ENCODE measurements around the gene RNF32. TPM values are rescaled to one million over a fixed set of nuclear protein-coding genes. Genes with fewer than 3 reads are reported as not detected.

Gene RNF32
- total RNA-seq, 1 experiment from 2014 or later = 3.0 TPM

- H3K4me3 Mint-ChIP-seq (ENCODE audit: unreplicated experiment) = no peak overlapping the region
- no peak for DNase-seq (ENCODE audit: unreplicated experiment)
- no peaks in the 10 kb centered on the region for H3K9me3 Mint-ChIP-seq (ENCODE audit: unreplicated experiment)
- no peak overlapping the region for H3K27ac Mint-ChIP-seq (ENCODE audit: low read depth, unreplicated experiment)
- POLR2A ChIA-PET = no interaction called here
- TF ChIP-seq CTCF (IDR thresholded peaks at IDR 0.05; ENCODE audit: unreplicated experiment) = no peak
- no TSS peak for BruUV-seq (replicated peaks)
- intact Hi-C loops (cut with micrococcal nuclease) = no loop called here
- CTCF ChIA-PET = interaction anchor here (0.7 kb wide), 1 partner anchor 515 kb away, joined by 3 read pairs; no protein-coding TSS in a partner anchor
- no peaks in the 10 kb centered on the region for H3K36me3 Mint-ChIP-seq (ENCODE audit: insufficient read depth, unreplicated experiment)
- peaks cover 10% of the 10 kb centered on the region for H3K27me3 Mint-ChIP-seq (ENCODE audit: insufficient read depth, unreplicated experiment)
- no peaks in the 10 kb centered on the region for H3K4me1 Mint-ChIP-seq (ENCODE audit: insufficient read depth, unreplicated experiment)
These were observed 30.0 kb upstream of the RNF32 start for GRCh38 chr7:156610601-156611000.

GRCh38 chr7:156611014-156612010, 29.3 kb upstream of the RNF32 start:
- TF ChIP-seq CTCF (IDR thresholded peaks at IDR 0.05; ENCODE audit: unreplicated experiment) = no peak
- Mint-ChIP-seq H3K36me3 (ENCODE audit: insufficient read depth, unreplicated experiment) (no peaks in the 10 kb centered on the region), H3K27me3 (ENCODE audit: insufficient read depth, unreplicated experiment) (peaks cover 10% of the 10 kb centered on the region), H3K9me3 (ENCODE audit: unreplicated experiment) (no peaks in the 10 kb centered on the region), H3K4me1 (ENCODE audit: insufficient read depth, unreplicated experiment) (no peaks in the 10 kb centered on the region), H3K4me3 (ENCODE audit: unreplicated experiment) (no peak overlapping the region), H3K27ac (ENCODE audit: low read depth, unreplicated experiment) (no peak overlapping the region)
- ChIA-PET CTCF (interaction anchor here (0.7 to 1.1 kb wide), 2 partner anchors 8 to 515 kb away, joined by 3 read pairs; no protein-coding TSS in a partner anchor), POLR2A (no interaction called here)
- BruUV-seq (replicated peaks) = no TSS peak
- intact Hi-C loops (cut with micrococcal nuclease) = no loop called here
- no peak for DNase-seq (ENCODE audit: unreplicated experiment)

- Mint-ChIP-seq H3K4me3 (ENCODE audit: unreplicated experiment) (no peak overlapping the region), H3K9me3 (ENCODE audit: unreplicated experiment) (no peaks in the 10 kb centered on the region), H3K36me3 (ENCODE audit: insufficient read depth, unreplicated experiment) (no peaks in the 10 kb centered on the region), H3K4me1 (ENCODE audit: insufficient read depth, unreplicated experiment) (no peaks in the 10 kb centered on the region), H3K27me3 (ENCODE audit: insufficient read depth, unreplicated experiment) (peaks cover 10% of the 10 kb centered on the region), H3K27ac (ENCODE audit: low read depth, unreplicated experiment) (no peak overlapping the region)
- no peak for TF ChIP-seq CTCF (IDR thresholded peaks at IDR 0.05; ENCODE audit: unreplicated experiment)
- intact Hi-C loops (cut with micrococcal nuclease) = no loop called here
- BruUV-seq (replicated peaks) = no TSS peak
- ChIA-PET POLR2A (interaction anchor here (1.2 kb wide), 1 partner anchor 28 kb away, joined by 4 read pairs; no protein-coding TSS in a partner anchor), CTCF (no interaction called here)
- DNase-seq (ENCODE audit: unreplicated experiment) = no peak
These were observed 27.6 kb upstream of the RNF32 start for GRCh38 chr7:156612930-156613329.

- Mint-ChIP-seq H3K27ac (ENCODE audit: low read depth, unreplicated experiment) (no peak overlapping the region), H3K9me3 (ENCODE audit: unreplicated experiment) (no peaks in the 10 kb centered on the region), H3K27me3 (ENCODE audit: insufficient read depth, unreplicated experiment) (peaks cover 10% of the 10 kb centered on the region), H3K4me1 (ENCODE audit: insufficient read depth, unreplicated experiment) (no peaks in the 10 kb centered on the region), H3K36me3 (ENCODE audit: insufficient read depth, unreplicated experiment) (no peaks in the 10 kb centered on the region), H3K4me3 (ENCODE audit: unreplicated experiment) (no peak overlapping the region)
- DNase-seq (ENCODE audit: unreplicated experiment) = no peak
- ChIA-PET POLR2A (no interaction called here), CTCF (no interaction called here)
- intact Hi-C loops (cut with micrococcal nuclease) = no loop called here
- BruUV-seq (replicated peaks) = no TSS peak
- no peak for TF ChIP-seq CTCF (IDR thresholded peaks at IDR 0.05; ENCODE audit: unreplicated experiment)
These were observed 25.9 kb upstream of the RNF32 start for GRCh38 chr7:156614434-156615264.

All from MCF 10A (cell line).